HG03108 (cell line): Measurements from ENCODE around the gene WDR87.
"Not testable (repeated sequence)": the region's sequence is repeated elsewhere in the genome, so short reads cannot be mapped to it uniquely, and the experiment has no call there.

Experiments
- ATAC-seq: cut with Tn5 transposase; IDR thresholded peaks from one replicate; pipeline ENCODE4 v1.9.1; 2021; ENCODE audit warnings: moderate library complexity; ENCODE audit not compliant: unreplicated experiment

The WDR87 gene

GRCh38 chr19:37893845-37894575, 12.4 kb downstream of the WDR87 start:
- no peak for ATAC-seq

GRCh38 chr19:37886571-37886970, 19.8 kb downstream of the WDR87 start:
- ATAC-seq: no peak

- ATAC-seq: no peak
Observed at GRCh38 chr19:37885392-37885791, 21.0 kb downstream of the WDR87 start.

GRCh38 chr19:37877147-37877546, 29.2 kb downstream of the WDR87 start:
- ATAC-seq: no peak

GRCh38 chr19:37876032-37876431, 30.4 kb downstream of the WDR87 start:
- ATAC-seq: no peak

GRCh38 chr19:37874784-37875183, 31.6 kb downstream of the WDR87 start:
- ATAC-seq: no peak

GRCh38 chr19:37872383-37872782, 34.0 kb downstream of the WDR87 start:
- no peak for ATAC-seq

- no peak for ATAC-seq
Observed at GRCh38 chr19:37869766-37870340, 36.5 kb downstream of the WDR87 start.

GRCh38 chr19:37867831-37868230, 38.6 kb downstream of the WDR87 start:
- ATAC-seq: no peak

GRCh38 chr19:37865930-37866329, 40.5 kb downstream of the WDR87 start:
- not testable (repeated sequence) for ATAC-seq

GRCh38 chr19:37864501-37864900, 41.9 kb downstream of the WDR87 start:
- ATAC-seq: no peak

GRCh38 chr19:37855098-37855497, 51.3 kb downstream of the WDR87 start:
- ATAC-seq: no peak

GRCh38 chr19:37845932-37846331, 60.5 kb downstream of the WDR87 start:
- ATAC-seq: no peak
